A673 (cell line): Measurements from ENCODE around the gene SEC16A. TPM values are rescaled to one million over a fixed set of nuclear protein-coding genes. Genes with fewer than 3 reads are reported as not detected.

Source experiments
- BruUV-seq: library from RNA; stranded (reverse); fragments of 400-500 nt; replicated peaks from 2 replicates; lab custom pipeline; 2021; lab: Mats Ljungman, UMichigan
- CTCF ChIA-PET: fragments of 300-600 bp; sonication (Branson Sonifier 250); formaldehyde crosslinking; loops from one replicate; lab custom pipeline; 2022; ENCODE audit warnings: antibody characterized with exemption; lab: Charles Lee
- POLR2A ChIA-PET: fragments of 300-600 bp; sonication (Branson Sonifier 250); formaldehyde crosslinking; loops from one replicate; lab custom pipeline; 2022; ENCODE audit warnings: antibody characterized with exemption; ENCODE audit not compliant: low non-redundant PET; lab: Charles Lee
- DNase-seq: peaks from one replicate; pipeline ENCODE4 v3.0.0-alpha.2; 2015; ENCODE audit warnings: low spot score
- H3K27ac ChIP-seq: fragments of 200-600 bp; sonication (generic); 2 replicates; pipeline ENCODE4 v1.5.1; 2016; ENCODE audit warnings: mixed run types, low read depth, mild to moderate bottlenecking, mixed read lengths, antibody characterized with exemption, low read length; ENCODE audit not compliant: poor library complexity, severe bottlenecking
- H3K27me3 ChIP-seq: fragments of 200-600 bp; sonication (generic); replicated peaks from 2 replicates; pipeline ENCODE4 v1.6.1; 2017; ENCODE audit warnings: mixed run types, low read depth, mild to moderate bottlenecking, mixed read lengths, antibody characterized with exemption, low read length; ENCODE audit not compliant: insufficient read depth, poor library complexity
- H3K36me3 ChIP-seq: fragments of 200-600 bp; sonication (generic); 2 replicates; pipeline ENCODE4 v1.6.1; 2016; ENCODE audit warnings: mixed run types, mild to moderate bottlenecking, mixed read lengths, antibody characterized with exemption, low read length; ENCODE audit not compliant: insufficient read depth, poor library complexity, severe bottlenecking
- H3K4me1 ChIP-seq: fragments of 200-600 bp; sonication (generic); 2 replicates; pipeline ENCODE4 v1.6.1; 2017; ENCODE audit warnings: mixed run types, mild to moderate bottlenecking, mixed read lengths, antibody characterized with exemption, low read length; ENCODE audit not compliant: insufficient read depth, poor library complexity, severe bottlenecking
- H3K4me3 ChIP-seq: fragments of 200-600 bp; sonication (generic); 2 replicates; pipeline ENCODE4 v1.5.1; 2016; ENCODE audit warnings: low read depth, mixed run types, mild to moderate bottlenecking, mixed read lengths, low read length; ENCODE audit not compliant: poor library complexity, severe bottlenecking
- H3K9me3 ChIP-seq: fragments of 200-600 bp; sonication (generic); 2 replicates; pipeline ENCODE4 v1.6.1; 2016; ENCODE audit warnings: mixed run types, low read depth, mild to moderate bottlenecking, mixed read lengths, antibody characterized with exemption, low read length; ENCODE audit not compliant: poor library complexity, severe bottlenecking
- EZH2 ChIP-seq: fragments of 200-600 bp; sonication (generic); IDR thresholded peaks from 2 replicates; pipeline ENCODE4 v1.6.1; 2017; ENCODE audit warnings: borderline replicate concordance, low read depth, mild to moderate bottlenecking, mixed read lengths, antibody characterized with exemption, low read length; ENCODE audit not compliant: poor library complexity, severe bottlenecking
- intact Hi-C: fragments of 100-400 bp; cut with micrococcal nuclease; formaldehyde crosslinking; loops from one replicate; pipeline ENCODE4 v1.10.0; 2022; ENCODE audit not compliant: unreplicated experiment
- total RNA-seq: library from RNA; stranded (reverse); gene quantifications from 2 replicates; pipeline ENCODE4 v1.2.3, GENCODE V29; 2021
- TF ChIP-seq, protein P1 (sequence below): fragments of 300-800, 200-600 bp; sonication (generic); conservative IDR thresholded peaks from 2 replicates; pipeline ENCODE4 v1.5.1; 2017; ENCODE audit warnings: low read depth, mild to moderate bottlenecking, antibody characterized with exemption, low read length, moderate library complexity, mixed read lengths

Gene SEC16A
- total RNA-seq, 1 experiment from 2014 or later, result 72.9 TPM

DNA sequence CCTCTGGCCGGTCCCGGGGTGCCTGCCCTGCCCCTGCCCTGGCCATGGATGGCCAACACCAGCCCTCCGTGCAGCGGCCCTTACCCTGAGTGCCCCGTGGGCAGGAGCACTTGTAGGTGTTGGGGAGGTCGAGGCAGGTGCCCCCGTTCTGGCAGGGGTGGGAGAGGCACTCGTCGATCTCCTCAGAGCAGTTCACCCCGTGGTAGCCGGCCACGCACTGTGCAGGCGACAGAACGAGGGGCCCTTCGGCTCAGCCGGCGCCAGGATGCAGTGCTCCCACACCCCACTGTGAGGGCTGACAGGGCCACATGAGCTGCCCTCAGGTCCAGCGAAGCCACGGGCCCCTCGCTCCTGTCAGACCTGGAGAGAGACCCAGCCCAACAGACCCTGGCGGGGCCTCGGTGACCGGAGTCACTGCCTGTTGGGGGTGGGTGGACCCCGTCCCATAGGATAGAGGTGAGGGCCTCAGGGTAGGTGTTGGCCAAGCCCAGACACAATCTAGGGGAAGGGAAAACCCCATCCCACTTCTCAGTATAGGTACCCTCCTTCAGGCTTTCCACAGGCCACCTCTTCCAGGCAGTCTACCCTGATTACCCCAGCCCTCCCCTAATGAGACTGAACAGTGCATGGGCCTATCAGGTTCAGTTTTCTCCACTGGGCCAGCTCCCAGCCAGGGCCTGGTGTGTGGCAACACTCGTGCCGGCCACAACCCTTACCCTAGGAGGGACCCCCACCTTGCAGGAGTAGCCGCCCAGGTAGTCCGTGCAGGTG is 24.6 kb upstream of the SEC16A start:
- Histone ChIP-seq H3K4me3 (no peak overlapping the region), H3K27me3 (no peaks in the 10 kb centered on the region), H3K27ac (no peak overlapping the region), H3K4me1 (no peaks in the 10 kb centered on the region), H3K9me3 (no peaks in the 10 kb centered on the region), H3K36me3 (peaks cover 41% of the 10 kb centered on the region)
- ChIA-PET POLR2A (no interaction called here), CTCF (no interaction called here)
- no TSS peak for BruUV-seq
- intact Hi-C loops, result no loop called here
- no peak for TF ChIP-seq EZH2
- TF ChIP-seq, protein P1, sequence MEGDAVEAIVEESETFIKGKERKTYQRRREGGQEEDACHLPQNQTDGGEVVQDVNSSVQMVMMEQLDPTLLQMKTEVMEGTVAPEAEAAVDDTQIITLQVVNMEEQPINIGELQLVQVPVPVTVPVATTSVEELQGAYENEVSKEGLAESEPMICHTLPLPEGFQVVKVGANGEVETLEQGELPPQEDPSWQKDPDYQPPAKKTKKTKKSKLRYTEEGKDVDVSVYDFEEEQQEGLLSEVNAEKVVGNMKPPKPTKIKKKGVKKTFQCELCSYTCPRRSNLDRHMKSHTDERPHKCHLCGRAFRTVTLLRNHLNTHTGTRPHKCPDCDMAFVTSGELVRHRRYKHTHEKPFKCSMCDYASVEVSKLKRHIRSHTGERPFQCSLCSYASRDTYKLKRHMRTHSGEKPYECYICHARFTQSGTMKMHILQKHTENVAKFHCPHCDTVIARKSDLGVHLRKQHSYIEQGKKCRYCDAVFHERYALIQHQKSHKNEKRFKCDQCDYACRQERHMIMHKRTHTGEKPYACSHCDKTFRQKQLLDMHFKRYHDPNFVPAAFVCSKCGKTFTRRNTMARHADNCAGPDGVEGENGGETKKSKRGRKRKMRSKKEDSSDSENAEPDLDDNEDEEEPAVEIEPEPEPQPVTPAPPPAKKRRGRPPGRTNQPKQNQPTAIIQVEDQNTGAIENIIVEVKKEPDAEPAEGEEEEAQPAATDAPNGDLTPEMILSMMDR, result no peak
- DNase-seq, result no peak

- intact Hi-C loops, result no loop called here
- Histone ChIP-seq H3K4me1 (no peaks in the 10 kb centered on the region), H3K9me3 (no peaks in the 10 kb centered on the region), H3K4me3 (no peak overlapping the region), H3K36me3 (peaks cover 43% of the 10 kb centered on the region), H3K27me3 (no peaks in the 10 kb centered on the region), H3K27ac (no peak overlapping the region)
- no peak for TF ChIP-seq EZH2
- TF ChIP-seq, protein P1, result no peak
- ChIA-PET POLR2A (no interaction called here), CTCF (no interaction called here)
- no peak for DNase-seq
- BruUV-seq, result no TSS peak
Observed at GRCh38 chr9:136506425-136506824, 23.6 kb upstream of the SEC16A start.

DNA sequence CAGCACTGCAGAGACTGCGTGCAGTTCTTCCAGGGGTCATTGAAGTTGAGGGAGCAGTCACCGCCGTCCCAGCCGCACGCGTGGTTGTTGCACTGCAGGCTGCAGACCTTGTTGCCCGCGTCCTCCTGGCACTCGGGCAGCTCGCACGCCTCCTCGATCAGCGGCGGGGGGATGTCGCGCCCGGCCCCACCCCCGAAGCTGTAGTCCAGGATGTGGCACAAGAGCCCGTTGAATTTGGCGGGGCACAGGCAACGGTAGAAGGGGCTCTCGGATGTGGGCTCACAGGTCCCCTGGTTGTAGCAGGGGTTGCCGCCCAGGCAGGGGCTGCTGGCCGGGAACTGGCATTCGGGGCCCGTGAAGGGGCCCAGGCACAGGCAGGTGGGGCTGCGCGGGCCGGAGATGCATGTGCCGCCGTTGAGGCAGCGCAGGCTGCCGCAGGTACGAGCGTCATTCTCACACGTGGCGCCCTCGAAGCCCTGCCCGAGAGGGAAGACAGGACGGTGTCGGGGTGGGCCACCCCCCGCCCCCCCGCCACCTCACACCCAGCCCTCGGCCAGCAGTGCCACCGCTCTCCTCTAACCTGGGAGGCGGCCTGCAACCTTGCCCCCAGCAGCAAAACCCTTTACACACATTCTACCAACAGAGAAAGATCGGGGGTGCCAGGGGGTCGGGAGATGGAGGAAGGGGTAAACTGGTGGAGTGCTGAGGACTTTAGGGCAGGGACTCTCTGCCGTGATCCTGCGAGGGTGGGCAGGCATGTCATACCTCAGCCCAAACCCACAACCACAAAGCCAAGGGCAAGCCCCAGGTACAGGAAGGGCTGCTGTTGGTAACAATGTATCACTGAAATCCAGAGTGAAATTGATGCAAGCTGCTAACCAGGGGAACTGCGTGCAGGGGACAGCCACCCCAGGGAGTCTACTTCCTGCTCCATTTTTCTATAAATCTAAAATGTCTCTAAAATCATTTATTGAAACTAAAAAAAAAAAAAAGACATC is 22.9 kb upstream of the SEC16A start:
- TF ChIP-seq EZH2, result no peak
- TF ChIP-seq, protein P1, result no peak
- H3K36me3 ChIP-seq, result peaks cover 45% of the 10 kb centered on the region
- ChIA-PET CTCF (no interaction called here), POLR2A (no interaction called here)
- no peak for DNase-seq
- H3K27ac ChIP-seq, result no peak overlapping the region
- H3K27me3 ChIP-seq, result no peaks in the 10 kb centered on the region
- BruUV-seq, result no TSS peak
- H3K4me3 ChIP-seq, result no peak overlapping the region
- H3K9me3 ChIP-seq, result no peaks in the 10 kb centered on the region
- intact Hi-C loops, result no loop called here
- no peaks in the 10 kb centered on the region for H3K4me1 ChIP-seq
